HT-29 (cell line): ENCODE measurements around the gene CFAP46. TPM values are rescaled to one million over a fixed set of nuclear protein-coding genes. Genes with fewer than 3 reads are reported as not detected.
"Not testable (repeated sequence)": the region's sequence is repeated elsewhere in the genome, so short reads cannot be mapped to it uniquely, and the experiment has no call there.

Experiments used
- DNase-seq: peaks from one replicate; pipeline ENCODE4 v3.0.0-alpha.2; 2015; ENCODE audit warnings: low spot score
- total RNA-seq: library from RNA; depleted of rRNA; stranded (reverse); fragments of >200 nt; shearing (Covaris generic); gene quantifications from 2 replicates; pipeline ENCODE4 v1.2.3, GENCODE V29; 2014

The CFAP46 gene
- total RNA-seq, 1 experiment from 2014 or later: not detected

GRCh38 chr10:132792099-132792498 is 150.3 kb downstream of the CFAP46 start:
- not testable (repeated sequence) for DNase-seq

GRCh38 chr10:132790934-132791829 is 151.2 kb downstream of the CFAP46 start:
- no peak for DNase-seq

- no peak for DNase-seq
Observed at GRCh38 chr10:132790470-132790869, 151.9 kb downstream of the CFAP46 start.

- DNase-seq: no peak
Observed at GRCh38 chr10:132789659-132790148, 152.7 kb downstream of the CFAP46 start.

- no peak for DNase-seq
Observed at GRCh38 chr10:132788831-132789219, 153.5 kb downstream of the CFAP46 start.

GRCh38 chr10:132788180-132788830 is 154.1 kb downstream of the CFAP46 start:
- DNase-seq: no peak

- DNase-seq: no peak
Observed at GRCh38 chr10:132787495-132788179, 154.7 kb downstream of the CFAP46 start.

- DNase-seq: no peak
Observed at GRCh38 chr10:132786884-132787494, 155.4 kb downstream of the CFAP46 start.

GRCh38 chr10:132786476-132786883 is 155.9 kb downstream of the CFAP46 start:
- DNase-seq: no peak

GRCh38 chr10:132785723-132786475 is 156.5 kb downstream of the CFAP46 start, which contains the start of gene NKX6-2:
Gene NKX6-2, minus strand, starts transcription at chr10:132786147. Its CDS starts 199 bp downstream, at chr10:132785948.
- no peak for DNase-seq

GRCh38 chr10:132784866-132785722 is 157.3 kb downstream of the CFAP46 start:
- DNase-seq: no peak

GRCh38 chr10:132783940-132784865 is 158.2 kb downstream of the CFAP46 start:
- no peak for DNase-seq

GRCh38 chr10:132783165-132783939 is 159.0 kb downstream of the CFAP46 start:
- no peak for DNase-seq

- no peak for DNase-seq
Observed at GRCh38 chr10:132781556-132781955, 160.8 kb downstream of the CFAP46 start.

GRCh38 chr10:132780356-132780755 is 162.0 kb downstream of the CFAP46 start:
- DNase-seq: no peak

- DNase-seq: no peak
Observed at GRCh38 chr10:132779549-132780294, 162.6 kb downstream of the CFAP46 start.

- DNase-seq: no peak
Observed at GRCh38 chr10:132777441-132777840, 164.9 kb downstream of the CFAP46 start.
